ENCODE results near the gene OPHN1. TPM values are rescaled to one million over a fixed set of nuclear protein-coding genes. Genes with fewer than 3 reads are reported as not detected.

The OPHN1 gene
- total and polyA plus RNA-seq, 2 experiments from 2014 or later: 2.2 to 3.8 TPM

- Mint-ChIP-seq H3K4me3 (no peak overlapping the region), H3K9me3 (no peaks in the 10 kb centered on the region), H3K27me3 (ENCODE audit: insufficient read depth, low read depth, poor library complexity) (no peaks in the 10 kb centered on the region), H3K4me1 (peaks cover 9% of the 10 kb centered on the region; the same call in 2 of the 3 replicates), H3K36me3 (ENCODE audit: low read depth) (no peaks in the 10 kb centered on the region), H3K27ac (no peak overlapping the region)
- no peak overlapping the region for H3K4me2 ChIP-seq
- ATAC-seq (no peak), DNase-seq (ENCODE audit: low spot score) (no peak)
- TF ChIP-seq ETS1 (IDR thresholded peaks at IDR 0.05): no peak
- no peak for TF ChIP-seq EZH2 (IDR thresholded peaks at IDR 0.05; ENCODE audit: low read depth, unreplicated experiment)
- H2AFZ ChIP-seq: no peak overlapping the region
- no peak overlapping the region for H3K27ac ChIP-seq (ENCODE audit: low read depth)
- no peaks in the 10 kb centered on the region; the same call in 1 of the 2 replicates for H4K20me1 ChIP-seq (replicated peaks; ENCODE audit: insufficient read depth)
- H3K36me3 ChIP-seq (ENCODE audit: insufficient read depth): no peaks in the 10 kb centered on the region
- H3K4me3 ChIP-seq: no peak overlapping the region
- H3K9me2 ChIP-seq (ENCODE audit: insufficient read depth): no peaks in the 10 kb centered on the region
- no peaks in the 10 kb centered on the region for H3F3A ChIP-seq (replicated peaks; ENCODE audit: low read depth)
- no peaks in the 10 kb centered on the region for H3K27me3 ChIP-seq (ENCODE audit: insufficient read depth)
- H3K79me2 ChIP-seq (replicated peaks; ENCODE audit: insufficient read depth): no peaks in the 10 kb centered on the region
- no peaks in the 10 kb centered on the region for H3K4me1 ChIP-seq (ENCODE audit: insufficient read depth)
Measured at GRCh38 chrX:68416592-68416991, 16.7 kb downstream of the OPHN1 start.

- Histone ChIP-seq H3K79me2 (replicated peaks; ENCODE audit: insufficient read depth) (no peaks in the 10 kb centered on the region), H3K4me2 (no peak overlapping the region), H3F3A (replicated peaks; ENCODE audit: low read depth) (no peaks in the 10 kb centered on the region), H3K36me3 (ENCODE audit: insufficient read depth) (no peaks in the 10 kb centered on the region), H4K20me1 (replicated peaks; ENCODE audit: insufficient read depth) (no peaks in the 10 kb centered on the region; the same call in 1 of the 2 replicates), H3K4me3 (no peak overlapping the region), H3K4me1 (ENCODE audit: insufficient read depth) (no peaks in the 10 kb centered on the region), H3K27ac (ENCODE audit: low read depth) (no peak overlapping the region), H3K27me3 (ENCODE audit: insufficient read depth) (no peaks in the 10 kb centered on the region), H2AFZ (no peak overlapping the region), H3K9me2 (ENCODE audit: insufficient read depth) (no peaks in the 10 kb centered on the region)
- no peak overlapping the region for H3K4me3 Mint-ChIP-seq
- no peak overlapping the region for H3K27ac Mint-ChIP-seq
- no peaks in the 10 kb centered on the region for H3K36me3 Mint-ChIP-seq (ENCODE audit: low read depth)
- H3K27me3 Mint-ChIP-seq (ENCODE audit: insufficient read depth, low read depth, poor library complexity): no peaks in the 10 kb centered on the region
- H3K9me3 Mint-ChIP-seq: no peaks in the 10 kb centered on the region
- DNase-seq (ENCODE audit: low spot score): no peak
- ATAC-seq: no peak
- H3K4me1 Mint-ChIP-seq: peaks cover 7% of the 10 kb centered on the region; the same call in 2 of the 3 replicates
- TF ChIP-seq EZH2phosphoT487 (IDR thresholded peaks at IDR 0.05; ENCODE audit: unreplicated experiment) (no peak), REST (IDR thresholded peaks at IDR 0.05; ENCODE audit: unreplicated experiment) (no peak), ZNF462 (CRISPR knock-in tag; IDR thresholded peaks at IDR 0.05) (no peak), ETS1 (IDR thresholded peaks at IDR 0.05) (no peak), EZH2 (IDR thresholded peaks at IDR 0.05; ENCODE audit: low read depth, unreplicated experiment) (no peak), JUNB (IDR thresholded peaks at IDR 0.05; ENCODE audit: unreplicated experiment) (no peak), ZNF331 (CRISPR knock-in tag; IDR thresholded peaks at IDR 0.05; ENCODE audit: low read depth) (no peak), CREB1 (CRISPR knock-in tag; IDR thresholded peaks at IDR 0.05; ENCODE audit: low read depth) (no peak), NANOG (IDR thresholded peaks at IDR 0.05; ENCODE audit: borderline replicate concordance) (no peak), STAT1 (IDR thresholded peaks at IDR 0.05; ENCODE audit: unreplicated experiment) (no peak)
Measured at GRCh38 chrX:68415316-68415715, 18.0 kb downstream of the OPHN1 start.
